IMR-90 (cell line): ENCODE measurements around the gene ZBTB46. TPM values are rescaled to one million over a fixed set of nuclear protein-coding genes. Genes with fewer than 3 reads are reported as not detected.
A peak's percentile ranks its signal among the peaks of the same experiment; 100 is the strongest.
"Not testable (repeated sequence)": the region's sequence is repeated elsewhere in the genome, so short reads cannot be mapped to it uniquely, and the experiment has no call there.

Experiments used
- ATAC-seq: fragments of 200-7000 bp; cut with Tn5 transposase; 2 replicates; pipeline ENCODE4 v1.9.1; 2020; ENCODE audit warnings: low read depth, mild to moderate bottlenecking, moderate library complexity
- BruUV-seq: library from RNA; stranded (reverse); fragments of 400-500 nt; replicated peaks from 2 replicates; lab custom pipeline; 2021; lab: Mats Ljungman, UMichigan
- CTCF ChIA-PET: fragments of 300-600 bp; formaldehyde crosslinking; extraction: SDS; loops from one replicate; lab custom pipeline; 2021; ENCODE audit warnings: antibody characterized with exemption; lab: Yijun Ruan, JAX
- POLR2A ChIA-PET: fragments of 300-600 bp; sonication (Branson Sonifier 250); formaldehyde crosslinking; loops from one replicate; lab custom pipeline; 2022; ENCODE audit warnings: antibody characterized with exemption; ENCODE audit not compliant: unreplicated experiment; lab: Charles Lee
- DNase-seq: peaks from one replicate; pipeline ENCODE4 v3.0.0; 2013
- H2AFZ ChIP-seq: replicated peaks from 2 replicates; pipeline ENCODE3; 2013; ENCODE audit warnings: low read length, mild to moderate bottlenecking; ENCODE audit not compliant: poor library complexity
- H2AK5ac ChIP-seq: 2 replicates; pipeline ENCODE4 v1.6.1; 2013; ENCODE audit warnings: low read depth, low read length, inconsistent platforms
- H2AK9ac ChIP-seq: replicated peaks from 2 replicates; pipeline ENCODE3; 2013; ENCODE audit warnings: mild to moderate bottlenecking, low read depth, low read length, moderate library complexity; ENCODE audit not compliant: poor library complexity
- H2BK120ac ChIP-seq: 2 replicates; pipeline ENCODE4 v1.6.1; 2013; ENCODE audit warnings: low read depth, low read length, inconsistent platforms
- H2BK15ac ChIP-seq: 3 replicates; pipeline ENCODE4 v1.6.1; 2013; ENCODE audit warnings: low read depth, low read length, inconsistent platforms
- H2BK20ac ChIP-seq: 2 replicates; pipeline ENCODE4 v1.6.1; 2013; ENCODE audit warnings: low read depth, mild to moderate bottlenecking, inconsistent platforms, low read length, moderate library complexity
- H2BK5ac ChIP-seq: 2 replicates; pipeline ENCODE4 v1.6.1; 2013; ENCODE audit warnings: mild to moderate bottlenecking, low read depth, low read length, inconsistent platforms; ENCODE audit not compliant: poor library complexity, severe bottlenecking
- H3K14ac ChIP-seq: replicated peaks from 2 replicates; pipeline ENCODE4 v1.6.1; 2013; ENCODE audit warnings: low read depth, low read length, inconsistent platforms
- H3K18ac ChIP-seq: 2 replicates; pipeline ENCODE4 v1.6.1; 2013; ENCODE audit warnings: low read depth, low read length, control low read depth
- H3K23ac ChIP-seq: 2 replicates; pipeline ENCODE4 v1.6.1; 2013; ENCODE audit warnings: low read depth, low read length, inconsistent platforms
- H3K27ac ChIP-seq: 2 replicates; pipeline ENCODE4 v1.5.1; 2013; ENCODE audit warnings: mild to moderate bottlenecking, control low read depth, low read length; ENCODE audit not compliant: insufficient read depth
- H3K27me3 ChIP-seq: 2 replicates; pipeline ENCODE4 v1.6.1; 2013; ENCODE audit warnings: low read length; ENCODE audit not compliant: control insufficient read depth, insufficient read depth
- H3K36me3 ChIP-seq: 2 replicates; pipeline ENCODE4 v1.6.1; 2013; ENCODE audit warnings: low read length, mixed read lengths; ENCODE audit not compliant: control insufficient read depth, insufficient read depth
- H3K4ac ChIP-seq: 2 replicates; pipeline ENCODE4 v1.6.1; 2013; ENCODE audit warnings: low read depth, low read length, inconsistent platforms
- H3K4me1 ChIP-seq: 2 replicates; pipeline ENCODE4 v1.6.1; 2013; ENCODE audit warnings: low read length, mixed read lengths; ENCODE audit not compliant: control insufficient read depth, insufficient read depth
- H3K4me2 ChIP-seq: 2 replicates; pipeline ENCODE4 v1.6.1; 2013; ENCODE audit warnings: low read depth, mild to moderate bottlenecking, control low read depth, low read length, moderate library complexity
- H3K4me3 ChIP-seq: 2 replicates; pipeline ENCODE4 v1.5.1; 2013; ENCODE audit warnings: low read depth, mild to moderate bottlenecking, control low read depth, low read length, moderate library complexity; ENCODE audit not compliant: insufficient read depth
- H3K56ac ChIP-seq: 2 replicates; pipeline ENCODE4 v1.6.1; 2013; ENCODE audit warnings: low read length, inconsistent platforms; ENCODE audit not compliant: insufficient read depth; ENCODE audit errors: extremely low read depth
- H3K79me1 ChIP-seq, 2 experiments: 2 replicates each; pipeline ENCODE4 v1.6.1; 2013; ENCODE audit warnings: low read length in 2 of 2, inconsistent platforms in 1 of 2, low read depth in 1 of 2
- H3K9ac ChIP-seq: 2 replicates; pipeline ENCODE4 v1.6.1; 2013; ENCODE audit warnings: low read depth, low read length, control low read depth
- H3K9me1 ChIP-seq: 2 replicates; pipeline ENCODE4 v1.6.1; 2013; ENCODE audit warnings: low read length, inconsistent platforms; ENCODE audit not compliant: insufficient read depth
- H3K9me3 ChIP-seq: 2 replicates; pipeline ENCODE4 v1.6.1; 2013; ENCODE audit warnings: low read length; ENCODE audit not compliant: control insufficient read depth, insufficient read depth
- H4K20me1 ChIP-seq: 2 replicates; pipeline ENCODE4 v1.6.1; 2013; ENCODE audit warnings: low read length, inconsistent platforms; ENCODE audit not compliant: insufficient read depth
- H4K5ac ChIP-seq: 2 replicates; pipeline ENCODE4 v1.6.1; 2013; ENCODE audit warnings: mild to moderate bottlenecking, low read depth, low read length, control low read depth
- H4K8ac ChIP-seq, 2 experiments: 2 replicates each; pipeline ENCODE4 v1.6.1; 2013; ENCODE audit warnings: low read depth in 2 of 2, low read length in 2 of 2, control low read depth in 1 of 2, inconsistent platforms in 1 of 2
- H4K91ac ChIP-seq: 2 replicates; pipeline ENCODE4 v1.6.1; 2013; ENCODE audit warnings: low read depth, low read length, inconsistent platforms; ENCODE audit not compliant: insufficient read depth
- MAFK ChIP-seq: IDR thresholded peaks from 2 replicates; pipeline ENCODE4 v1.6.1; 2012; ENCODE audit warnings: low read depth, low read length, improper control_type of control experiment
- MAZ ChIP-seq: IDR thresholded peaks from 2 replicates; pipeline ENCODE4 v1.6.1; 2012; ENCODE audit warnings: low read depth, mild to moderate bottlenecking, low read length, improper control_type of control experiment, moderate library complexity, borderline replicate concordance
- WGBS, 2 experiments: methylation state at CpG; one replicate each; pipeline versions ENCODE4 v1.1.5 to v1.1.7; 2013; ENCODE audit warnings: missing lambda C conversion rate in 2 of 2; ENCODE audit not compliant: insufficient read length in 1 of 2; ENCODE audit errors: extremely low coverage in 2 of 2; 5-methylcytosine and 5-hydroxymethylcytosine counted together
- dilution Hi-C: fragments of 300-500 bp; cut with HindIII; formaldehyde crosslinking; loops from one replicate; pipeline ENCODE4 v1.14.3; 2018; ENCODE audit warnings: low sequenced_read_pairs; ENCODE audit not compliant: unreplicated experiment
- in situ Hi-C: fragments of 300-500 bp; cut with MboI; formaldehyde crosslinking; loops from 3 replicates; pipeline ENCODE4 v1.14.3; 2019; ENCODE audit warnings: low sequenced_read_pairs, inconsistent platforms, mixed read lengths
- intact Hi-C: fragments of 100-400 bp; cut with micrococcal nuclease; formaldehyde crosslinking; loops from 2 replicates; pipeline ENCODE4 v1.10.0; 2022
- polyA plus RNA-seq, 3 experiments: library from polyadenylated mRNA; depleted of rRNA; stranded (reverse); fragments of >200 nt; gene quantifications; 2 replicates each; pipeline ENCODE4 v1.2.3, GENCODE V29; 2012; ENCODE audit warnings: low replicate concordance in 1 of 3
- total RNA-seq: library from RNA; depleted of rRNA; stranded (reverse); fragments of >200 nt; gene quantifications from 2 replicates; pipeline ENCODE4 v1.2.3, GENCODE V29; 2012

ZBTB46 gene
- total and polyA plus RNA-seq, 2 of the 4 experiments (the other 2 are of a cell fraction) = 4.2 to 14.9 TPM

DNA sequence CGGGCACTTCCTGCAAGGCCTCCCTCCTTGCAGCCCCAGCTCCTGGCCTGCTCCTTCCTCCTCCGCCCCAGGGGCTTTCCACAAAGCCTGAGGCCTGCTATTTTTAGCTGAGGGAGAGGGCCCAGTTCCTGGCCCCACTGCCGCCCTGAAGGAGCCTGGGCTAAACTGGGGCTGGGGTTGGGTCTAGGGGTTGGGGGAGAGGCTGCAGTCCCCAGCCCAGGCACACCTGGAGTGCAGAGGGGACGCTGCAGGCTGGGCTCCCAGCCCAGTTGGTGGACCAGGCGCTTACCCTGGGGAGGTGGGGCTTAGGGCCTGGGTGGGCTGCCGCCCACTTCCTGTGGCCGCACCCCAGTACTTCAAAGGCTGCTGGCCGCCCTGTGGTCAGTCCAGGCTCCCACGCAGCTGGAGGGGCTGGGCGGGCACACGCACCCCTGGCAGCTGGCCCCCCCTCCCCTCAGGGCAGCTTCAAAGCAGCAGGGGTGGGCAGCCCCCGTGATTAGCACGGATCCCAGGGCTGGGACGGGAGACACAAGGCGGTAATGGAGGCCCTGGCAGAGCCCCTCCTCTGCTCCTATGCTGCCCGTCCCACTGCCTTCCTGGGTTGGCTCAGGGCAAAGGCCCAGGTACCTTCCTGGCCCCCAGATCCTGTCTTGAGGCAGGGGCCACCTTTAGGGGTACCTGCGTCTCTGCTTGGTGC lies 23.2 kb upstream of the ZBTB46 start:
- Histone ChIP-seq H3K4ac (peak overlapping the region; percentile 22), H3K9ac (no peak overlapping the region), H2AFZ (peak overlapping the region; percentile 78), H2BK15ac (no peak overlapping the region), H3K9me3 (no peaks in the 10 kb centered on the region), H2BK5ac (no peak overlapping the region), H3K9me1 (no peaks in the 10 kb centered on the region), H2AK9ac (peak overlapping the region; percentile 78), H3K56ac (no peak overlapping the region), H4K8ac (peak overlapping the region; percentile 21 to 33; a peak in 2 of 4 replicates), H2BK120ac (peak overlapping the region; percentile 15; the same call in 1 of the 2 replicates), H4K5ac (peak overlapping the region; percentile 60), H3K27ac (no peak overlapping the region), H3K27me3 (no peaks in the 10 kb centered on the region; the same call in 1 of the 2 replicates), H3K18ac (no peak overlapping the region), H3K23ac (peak overlapping the region; percentile 16; the same call in 1 of the 2 replicates), H3K4me2 (no peak overlapping the region), H3K79me1 (no peaks in the 10 kb centered on the region), H2BK20ac (no peak overlapping the region), H3K4me3 (no peak overlapping the region), H2AK5ac (peak overlapping the region; percentile 50; the same call in 1 of the 2 replicates), H3K36me3 (no peaks in the 10 kb centered on the region), H3K4me1 (peaks cover 27% of the 10 kb centered on the region), H3K14ac (peak overlapping the region; percentile 65; the same call in 1 of the 2 replicates), H4K20me1 (no peaks in the 10 kb centered on the region; the same call in 1 of the 2 replicates), H4K91ac (no peak overlapping the region)
- ATAC-seq (no peak), DNase-seq (no peak)
- ChIA-PET CTCF (no interaction called here), POLR2A (no interaction called here)
- intact Hi-C loops (no loop called here), dilution Hi-C loops (no loop called here), in situ Hi-C loops (no loop called here)
- WGBS, 2 experiments = 57% methylated on average over 1 of the region's 17 CpGs; no CpG with 5 or more reads in 1 of the 2 experiments
- no TSS peak for BruUV-seq
- TF ChIP-seq MAFK = no peak
- peak; percentile 8; the same call in 1 of the 2 replicates for TF ChIP-seq MAZ

DNA sequence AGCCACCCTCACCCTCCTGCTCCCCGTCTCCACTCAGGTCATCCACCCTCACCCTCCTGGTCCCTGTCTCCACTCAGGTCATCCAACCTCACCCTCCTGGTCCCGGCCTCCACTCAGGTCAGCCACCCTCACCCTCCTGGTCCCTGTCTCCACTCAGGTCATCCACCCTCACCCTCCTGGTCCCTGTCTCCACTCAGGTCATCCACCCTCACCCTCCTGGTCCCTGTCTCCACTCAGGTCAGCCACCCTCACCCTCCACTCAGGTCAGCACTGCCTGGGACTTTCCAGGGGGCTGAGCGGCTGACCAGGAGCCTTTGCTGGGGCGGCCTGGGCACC lies 22.6 kb upstream of the ZBTB46 start:
- POLR2A ChIA-PET = not testable (repeated sequence)

More for the DNA sequence above, 22.6 kb upstream of the ZBTB46 start:
- H3K4me3 ChIP-seq, H3K27ac ChIP-seq, CTCF ChIA-PET, H4K20me1 ChIP-seq, H3K56ac ChIP-seq, H3K14ac ChIP-seq, H3K23ac ChIP-seq, H2BK5ac ChIP-seq, H3K9me3 ChIP-seq, ATAC-seq, H3K18ac ChIP-seq, in situ Hi-C loops, dilution Hi-C loops, H2BK20ac ChIP-seq, H3K36me3 ChIP-seq, H4K91ac ChIP-seq, intact Hi-C loops, H2BK15ac ChIP-seq, H3K79me1 ChIP-seq, DNase-seq, H3K27me3 ChIP-seq, H3K4ac ChIP-seq, H3K4me2 ChIP-seq, BruUV-seq, H3K9ac ChIP-seq, H3K9me1 ChIP-seq: not testable (repeated sequence)
- Histone ChIP-seq H2AFZ (peak overlapping the region; percentile 67), H2BK120ac (peak overlapping the region; percentile 15; the same call in 1 of the 2 replicates), H2AK9ac (peak overlapping the region; percentile 78), H3K4me1 (peaks cover 22% of the 10 kb centered on the region), H2AK5ac (peak overlapping the region; percentile 50; the same call in 1 of the 2 replicates), H4K5ac (peak overlapping the region; percentile 11; the same call in 1 of the 2 replicates), H4K8ac (peak overlapping the region; percentile 21 to 33; a peak in 1 of 4 replicates)
- WGBS, 2 experiments = 84% methylated on average over 2 of the region's 4 CpGs; no CpG with 5 or more reads in 1 of the 2 experiments
